Testis (tissue), 3 donors: ENCODE results near the gene NOC4L. TPM values are rescaled to one million over a fixed set of nuclear protein-coding genes. Genes with fewer than 3 reads are reported as not detected.

Experiments
- DNase-seq: peaks from one replicate; pipeline ENCODE4 v3.0.0-alpha.2; 2019
- H3K27ac ChIP-seq, 2 donors: fragments of 200-600 bp; sonication (generic); one replicate each; pipeline ENCODE4 v1.5.1; 2019
- H3K27me3 ChIP-seq: fragments of 200-600 bp; sonication (generic); one replicate; pipeline ENCODE4 v1.5.1; 2019
- H3K36me3 ChIP-seq: fragments of 200-600 bp; sonication (generic); one replicate; pipeline ENCODE4 v1.5.1; 2017; ENCODE audit warnings: low read depth; ENCODE audit errors: missing control alignments
- H3K4me1 ChIP-seq: fragments of 200-600 bp; sonication (generic); one replicate; pipeline ENCODE4 v1.5.1; 2019
- H3K4me3 ChIP-seq, 2 donors: fragments of 200-600 bp; sonication (generic); one replicate each; pipeline ENCODE4 v1.5.1; 2017 to 2019
- H3K9me3 ChIP-seq: fragments of 200-600 bp; sonication (generic); one replicate; pipeline ENCODE4 v1.5.1; 2017
- POLR2A ChIP-seq: fragments of 450-650 bp; IDR thresholded peaks from one replicate; pipeline ENCODE4 v1.6.1; 2017; ENCODE audit warnings: antibody characterized with exemption, mild to moderate bottlenecking, moderate library complexity
- WGBS, 2 donors: methylation state at CpG; one replicate each; pipeline ENCODE4 v1.1.5; 2018; 5-methylcytosine and 5-hydroxymethylcytosine counted together
- intact Hi-C: fragments of 100-400 bp; cut with DNase I; formaldehyde crosslinking; loops from one replicate; pipeline ENCODE4 v1.15.1; 2023; ENCODE audit warnings: low total_unique reads
- polyA plus RNA-seq: library from polyadenylated mRNA; stranded (reverse); fragments of 350-450 nt; fragmentation: Illumina TruSeq; extraction: RNeasy Lipid Tissue Mini Kit (QIAGEN cat#74804); gene quantifications from one replicate; pipeline ENCODE4 v1.2.3, GENCODE V29; 2014; ENCODE audit warnings: low read depth, low replicate concordance; ENCODE audit not compliant: insufficient read depth
- total RNA-seq, 2 donors: library from RNA; depleted of rRNA; stranded (reverse); fragments of >200 nt; gene quantifications; one replicate each; pipeline ENCODE4 v1.2.3, GENCODE V29; 2016
- TF ChIP-seq, protein P1 (sequence below), 3 experiments: fragments of 450-650 bp in 2 of 3; fragments of 200-600 bp in 1 of 3; sonication (generic) in 1 of 3; IDR thresholded peaks; one replicate each; pipeline ENCODE4 v1.5.1; 2016 to 2019; ENCODE audit warnings: antibody characterized with exemption in 3 of 3, mild to moderate bottlenecking in 2 of 3, moderate library complexity in 1 of 3

NOC4L gene
- total and polyA plus RNA-seq, 3 donors from 2014 or later = 64.4 to 67.2 (median 65.2) TPM

GRCh38 chr12:132121283-132121682, 23.0 kb upstream of the NOC4L start:
- H3K27ac ChIP-seq = no peak overlapping the region
- 92 to 95% methylated on average over 14 of the region's 14 CpGs for WGBS, 2 donors
- TF ChIP-seq POLR2A = no peak
- TF ChIP-seq, protein P1, sequence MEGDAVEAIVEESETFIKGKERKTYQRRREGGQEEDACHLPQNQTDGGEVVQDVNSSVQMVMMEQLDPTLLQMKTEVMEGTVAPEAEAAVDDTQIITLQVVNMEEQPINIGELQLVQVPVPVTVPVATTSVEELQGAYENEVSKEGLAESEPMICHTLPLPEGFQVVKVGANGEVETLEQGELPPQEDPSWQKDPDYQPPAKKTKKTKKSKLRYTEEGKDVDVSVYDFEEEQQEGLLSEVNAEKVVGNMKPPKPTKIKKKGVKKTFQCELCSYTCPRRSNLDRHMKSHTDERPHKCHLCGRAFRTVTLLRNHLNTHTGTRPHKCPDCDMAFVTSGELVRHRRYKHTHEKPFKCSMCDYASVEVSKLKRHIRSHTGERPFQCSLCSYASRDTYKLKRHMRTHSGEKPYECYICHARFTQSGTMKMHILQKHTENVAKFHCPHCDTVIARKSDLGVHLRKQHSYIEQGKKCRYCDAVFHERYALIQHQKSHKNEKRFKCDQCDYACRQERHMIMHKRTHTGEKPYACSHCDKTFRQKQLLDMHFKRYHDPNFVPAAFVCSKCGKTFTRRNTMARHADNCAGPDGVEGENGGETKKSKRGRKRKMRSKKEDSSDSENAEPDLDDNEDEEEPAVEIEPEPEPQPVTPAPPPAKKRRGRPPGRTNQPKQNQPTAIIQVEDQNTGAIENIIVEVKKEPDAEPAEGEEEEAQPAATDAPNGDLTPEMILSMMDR (IDR thresholded peaks at IDR 0.05) = no peak
- H3K9me3 ChIP-seq = no peaks in the 10 kb centered on the region
- no peak overlapping the region for H3K4me3 ChIP-seq
- H3K36me3 ChIP-seq = no peaks in the 10 kb centered on the region
- H3K4me1 ChIP-seq = no peaks in the 10 kb centered on the region
- intact Hi-C loops = no loop called here
- no peaks in the 10 kb centered on the region for H3K27me3 ChIP-seq
- no peak for DNase-seq

DNA sequence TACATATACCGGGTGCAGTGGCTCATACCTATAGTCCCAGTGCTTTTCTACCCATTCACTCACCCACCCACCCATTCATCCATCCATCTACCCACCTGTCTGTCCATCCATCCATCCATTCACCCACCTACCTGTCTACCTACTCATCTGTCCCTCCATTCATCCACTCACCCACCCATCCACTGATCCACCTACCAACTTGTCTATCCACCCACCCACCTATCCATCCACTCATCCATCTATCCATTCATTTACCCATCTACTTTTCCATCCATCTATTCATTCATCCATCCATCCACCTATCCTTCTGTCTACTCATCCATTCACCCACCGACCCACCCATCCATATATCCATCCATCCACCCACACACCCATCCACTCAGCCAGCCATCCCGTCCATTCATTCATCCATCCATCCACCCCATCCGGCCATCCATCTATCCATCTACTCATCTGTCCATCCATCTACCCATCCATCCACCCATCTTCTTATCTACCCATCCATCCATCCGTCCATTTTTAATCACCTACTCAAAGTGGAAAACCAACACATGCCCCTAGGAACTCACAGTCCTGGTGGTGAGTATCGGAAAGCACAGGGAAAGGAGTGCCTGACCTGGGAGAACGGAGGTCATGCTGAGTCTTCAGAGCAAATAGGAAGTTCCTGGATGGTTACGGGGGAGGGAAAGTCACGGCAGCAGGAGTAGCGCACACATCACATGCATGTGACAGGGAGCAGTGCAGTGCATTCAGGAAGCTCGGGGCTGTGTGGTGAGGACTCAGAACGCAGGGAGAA, 20.1 kb upstream of the NOC4L start:
- TF ChIP-seq POLR2A = no peak
- TF ChIP-seq, protein P1 (IDR thresholded peaks at IDR 0.05) = no peak
- 88 to 96% methylated on average over 12 of the region's 12 CpGs for WGBS, 2 donors
- intact Hi-C loops = no loop called here
- no peaks in the 10 kb centered on the region for H3K4me1 ChIP-seq
- H3K4me3 ChIP-seq = no peak overlapping the region
- H3K9me3 ChIP-seq = no peaks in the 10 kb centered on the region
- no peaks in the 10 kb centered on the region for H3K27me3 ChIP-seq
- H3K36me3 ChIP-seq = no peaks in the 10 kb centered on the region
- no peak for DNase-seq
- no peak overlapping the region for H3K27ac ChIP-seq

- 91 to 94% methylated on average over 19 of the region's 19 CpGs for WGBS, 2 donors
These were observed 19.4 kb upstream of the NOC4L start for GRCh38 chr12:132124766-132125425.

DNA sequence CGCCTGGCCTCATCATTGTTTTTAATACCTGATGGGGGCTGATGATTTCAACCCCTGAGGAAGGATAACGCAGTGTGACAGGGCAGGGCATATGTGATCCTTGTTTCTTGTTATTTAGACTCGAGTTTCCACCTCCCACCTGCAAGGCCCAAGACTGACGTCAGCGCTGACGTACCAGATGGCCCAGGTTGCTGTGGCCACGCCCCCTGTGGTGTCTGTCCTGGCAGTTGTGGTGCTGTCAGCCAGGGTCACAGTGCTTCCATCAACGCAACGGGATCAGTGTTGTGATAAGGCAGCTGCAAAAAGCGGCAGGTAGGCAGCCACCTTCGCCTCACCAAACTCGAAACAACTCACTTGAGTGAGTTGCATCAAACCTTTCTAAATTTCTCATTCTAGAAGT, 18.5 kb upstream of the NOC4L start:
- H3K27ac ChIP-seq = no peak overlapping the region
- 94 to 97% methylated on average over 12 of the region's 12 CpGs for WGBS, 2 donors
- DNase-seq = peak; percentile 11
- no peaks in the 10 kb centered on the region for H3K4me1 ChIP-seq
- no peaks in the 10 kb centered on the region for H3K9me3 ChIP-seq
- no peak overlapping the region for H3K4me3 ChIP-seq
- H3K36me3 ChIP-seq = no peaks in the 10 kb centered on the region
- TF ChIP-seq, protein P1 (IDR thresholded peaks at IDR 0.05) = no peak
- H3K27me3 ChIP-seq = no peaks in the 10 kb centered on the region
- intact Hi-C loops = no loop called here

More at GRCh38 chr12:132124766-132125425, 19.4 kb upstream of the NOC4L start:
- peak; percentile 16 for DNase-seq
- H3K4me1 ChIP-seq = no peaks in the 10 kb centered on the region
- no peaks in the 10 kb centered on the region for H3K36me3 ChIP-seq
- H3K9me3 ChIP-seq = no peaks in the 10 kb centered on the region
- intact Hi-C loops = no loop called here
- TF ChIP-seq, protein P1 (IDR thresholded peaks at IDR 0.05) = no peak
- no peak for TF ChIP-seq POLR2A
- H3K4me3 ChIP-seq = no peak overlapping the region
- H3K27ac ChIP-seq = no peak overlapping the region
- H3K27me3 ChIP-seq = no peaks in the 10 kb centered on the region
